ENCODE results near the gene ZBTB42. TPM values are rescaled to one million over a fixed set of nuclear protein-coding genes. Genes with fewer than 3 reads are reported as not detected.

The ZBTB42 gene
- total RNA-seq, 4 donors from 2014 or later: 2.5 to 6.4 (median 4.9) TPM

DNA sequence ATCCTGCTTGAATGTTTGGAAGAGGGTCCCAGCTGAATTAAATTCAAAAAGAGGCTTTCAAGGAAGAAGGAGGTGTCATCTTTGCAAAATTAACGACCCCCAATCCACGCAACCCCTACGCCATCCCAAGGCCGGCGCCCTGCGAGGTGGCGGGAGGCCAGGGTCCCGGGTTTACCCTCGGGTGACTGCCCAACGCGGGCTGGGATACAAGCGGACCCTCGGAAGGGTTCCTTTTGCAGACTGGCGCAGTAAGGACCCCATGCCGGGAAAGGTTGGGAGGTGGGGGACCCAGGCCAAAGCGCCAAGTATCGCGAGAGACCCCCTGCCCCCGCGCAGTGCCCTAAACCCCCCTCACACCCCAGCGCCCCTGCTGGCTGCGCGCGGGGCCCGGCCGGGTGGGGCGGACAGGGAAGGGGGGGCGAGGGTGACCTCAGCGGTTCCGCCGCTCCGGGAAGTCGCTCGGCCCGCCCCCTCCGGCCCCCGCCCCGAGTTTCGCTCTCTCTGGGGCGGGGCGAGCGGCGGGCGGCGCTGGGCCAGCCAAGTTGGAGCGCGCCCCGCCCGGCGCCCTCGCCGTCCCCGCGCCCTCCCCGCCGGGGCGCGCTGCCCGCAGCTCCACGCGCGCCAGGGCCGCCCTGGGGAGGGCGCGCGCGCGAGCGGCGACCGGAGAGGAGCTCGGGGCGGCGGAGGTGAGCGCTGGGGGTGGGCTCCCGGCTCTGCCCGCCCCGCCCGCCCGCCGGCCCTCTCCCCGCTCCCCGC lies 708 bp upstream of the ZBTB42 start:
- TF ChIP-seq POLR2A (IDR thresholded peaks at IDR 0.05; ENCODE audit: low read depth): peak; percentile 35
- TF ChIP-seq POLR2AphosphoS5 (IDR thresholded peaks at IDR 0.05): peak; percentile 66 to 87
- TF ChIP-seq EP300 (IDR thresholded peaks at IDR 0.05): no peak
- TF ChIP-seq, protein P1, sequence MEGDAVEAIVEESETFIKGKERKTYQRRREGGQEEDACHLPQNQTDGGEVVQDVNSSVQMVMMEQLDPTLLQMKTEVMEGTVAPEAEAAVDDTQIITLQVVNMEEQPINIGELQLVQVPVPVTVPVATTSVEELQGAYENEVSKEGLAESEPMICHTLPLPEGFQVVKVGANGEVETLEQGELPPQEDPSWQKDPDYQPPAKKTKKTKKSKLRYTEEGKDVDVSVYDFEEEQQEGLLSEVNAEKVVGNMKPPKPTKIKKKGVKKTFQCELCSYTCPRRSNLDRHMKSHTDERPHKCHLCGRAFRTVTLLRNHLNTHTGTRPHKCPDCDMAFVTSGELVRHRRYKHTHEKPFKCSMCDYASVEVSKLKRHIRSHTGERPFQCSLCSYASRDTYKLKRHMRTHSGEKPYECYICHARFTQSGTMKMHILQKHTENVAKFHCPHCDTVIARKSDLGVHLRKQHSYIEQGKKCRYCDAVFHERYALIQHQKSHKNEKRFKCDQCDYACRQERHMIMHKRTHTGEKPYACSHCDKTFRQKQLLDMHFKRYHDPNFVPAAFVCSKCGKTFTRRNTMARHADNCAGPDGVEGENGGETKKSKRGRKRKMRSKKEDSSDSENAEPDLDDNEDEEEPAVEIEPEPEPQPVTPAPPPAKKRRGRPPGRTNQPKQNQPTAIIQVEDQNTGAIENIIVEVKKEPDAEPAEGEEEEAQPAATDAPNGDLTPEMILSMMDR (IDR thresholded peaks at IDR 0.05): peak; percentile 23 to 59 (median 23)
- Histone ChIP-seq H3K27ac (replicated peaks in 1 of 4) (peak overlapping the region; percentile 94 to 98 (median 96)), H3K27me3 (no peaks in the 10 kb centered on the region), H3K9me3 (no peaks in the 10 kb centered on the region), H3K36me3 (no peaks in the 10 kb centered on the region), H3K4me1 (peaks cover 48 to 82% (median 67%) of the 10 kb centered on the region in 4 donors), H3K4me3 (peak overlapping the region; percentile 80 to 87 (median 83))
- DNase-seq (ENCODE audit: extremely low spot score): peak; percentile 94
- WGBS: 8% methylated on average over 7 of the region's 83 CpGs
- intact Hi-C loops (cut with DNase I): no loop called here

DNA sequence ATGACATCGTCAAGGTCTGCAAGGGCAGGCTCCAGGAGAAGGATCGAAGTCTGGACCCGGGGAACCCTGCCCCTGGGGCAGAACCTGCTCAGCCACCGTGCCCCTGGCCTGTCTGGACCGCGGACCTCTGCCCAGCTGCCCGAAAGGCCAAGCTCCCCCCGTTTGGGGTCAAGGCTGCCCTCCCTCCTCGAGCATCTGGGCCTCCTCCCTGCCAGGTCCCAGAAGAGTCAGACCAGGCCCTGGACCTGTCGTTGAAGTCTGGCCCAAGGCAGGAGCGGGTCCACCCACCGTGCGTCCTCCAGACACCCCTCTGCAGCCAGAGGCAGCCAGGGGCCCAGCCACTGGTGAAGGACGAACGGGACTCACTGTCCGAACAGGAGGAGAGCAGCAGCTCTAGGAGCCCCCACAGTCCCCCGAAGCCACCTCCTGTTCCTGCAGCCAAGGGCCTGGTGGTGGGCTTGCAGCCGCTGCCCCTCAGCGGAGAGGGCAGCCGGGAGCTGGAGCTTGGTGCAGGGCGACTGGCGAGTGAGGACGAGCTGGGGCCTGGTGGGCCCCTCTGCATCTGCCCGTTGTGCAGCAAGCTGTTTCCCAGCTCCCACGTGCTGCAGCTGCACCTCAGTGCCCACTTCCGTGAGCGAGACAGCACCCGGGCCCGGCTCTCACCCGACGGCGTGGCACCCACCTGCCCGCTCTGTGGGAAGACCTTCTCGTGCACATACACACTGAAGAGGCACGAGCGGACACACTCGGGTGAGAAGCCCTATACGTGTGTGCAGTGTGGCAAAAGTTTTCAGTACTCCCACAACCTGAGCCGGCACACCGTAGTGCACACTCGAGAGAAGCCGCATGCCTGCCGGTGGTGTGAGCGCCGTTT lies 856 bp downstream of the ZBTB42 start:
- H3K9me3 ChIP-seq: no peaks in the 10 kb centered on the region
- peak; percentile 91 for DNase-seq (ENCODE audit: extremely low spot score)
- 86% methylated on average over 32 of the region's 45 CpGs for WGBS
- TF ChIP-seq POLR2A (IDR thresholded peaks at IDR 0.05; ENCODE audit: low read depth) (no peak), EP300 (IDR thresholded peaks at IDR 0.05) (no peak), POLR2AphosphoS5 (IDR thresholded peaks at IDR 0.05) (no peak)
- TF ChIP-seq, protein P1 (IDR thresholded peaks at IDR 0.05): no peak
- no peaks in the 10 kb centered on the region for H3K27me3 ChIP-seq
- H3K27ac ChIP-seq (replicated peaks in 1 of 4): peak overlapping the region; percentile 94 to 98 (median 96)
- H3K36me3 ChIP-seq: no peaks in the 10 kb centered on the region
- intact Hi-C loops (cut with DNase I): no loop called here
- peak overlapping the region; percentile 80 to 87 (median 83) for H3K4me3 ChIP-seq
- H3K4me1 ChIP-seq: peaks cover 46 to 81% (median 63%) of the 10 kb centered on the region in 4 donors

DNA sequence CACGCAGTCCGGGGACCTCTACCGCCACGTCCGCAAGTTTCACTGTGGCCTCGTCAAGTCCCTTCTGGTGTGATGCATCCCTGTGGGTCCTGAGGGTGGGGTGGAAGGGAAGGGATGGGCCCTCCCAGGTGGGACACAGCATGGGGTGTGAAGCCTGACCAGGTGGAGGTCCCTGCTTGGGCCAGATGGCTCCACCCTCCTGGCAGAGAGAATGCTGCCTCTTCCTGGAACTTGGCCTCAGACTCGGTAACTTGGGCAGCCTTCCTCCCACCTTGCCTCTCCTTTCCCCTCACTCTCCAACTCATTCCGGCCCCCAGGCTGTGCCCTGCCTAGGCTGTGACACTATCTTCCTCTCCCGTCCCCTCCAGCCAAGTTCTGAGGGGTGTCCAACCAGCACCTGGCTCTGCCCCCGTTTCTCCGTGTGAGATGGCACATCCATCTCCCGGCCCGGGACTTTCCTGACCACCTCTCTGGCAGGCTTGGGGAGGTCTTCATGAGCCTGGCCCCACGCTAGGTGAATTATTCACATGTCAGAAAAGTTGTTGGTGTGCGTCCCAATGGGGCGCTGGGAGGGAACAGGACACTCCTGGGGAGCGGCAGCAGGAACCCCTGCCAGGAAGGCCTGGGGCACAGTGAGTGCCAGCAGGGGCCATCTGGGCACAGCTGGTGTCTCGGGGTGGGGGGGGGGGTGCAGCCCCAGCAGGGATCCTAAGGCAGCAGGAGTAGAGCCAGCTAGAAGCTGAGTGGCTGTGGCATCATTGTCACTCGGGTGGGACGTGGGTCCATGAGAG lies 1.7 kb downstream of the ZBTB42 start:
- no peaks in the 10 kb centered on the region for H3K36me3 ChIP-seq
- DNase-seq (ENCODE audit: extremely low spot score): no peak
- H3K4me1 ChIP-seq: peaks cover 45 to 73% (median 58%) of the 10 kb centered on the region in 4 donors
- 84% methylated on average over 17 of the region's 20 CpGs for WGBS
- H3K27ac ChIP-seq (replicated peaks in 1 of 4): peak overlapping the region in 1 of 4 donors; percentile 97
- no peak overlapping the region for H3K4me3 ChIP-seq
- intact Hi-C loops (cut with DNase I): no loop called here
- TF ChIP-seq POLR2A (IDR thresholded peaks at IDR 0.05; ENCODE audit: low read depth) (no peak), POLR2AphosphoS5 (IDR thresholded peaks at IDR 0.05) (no peak), EP300 (IDR thresholded peaks at IDR 0.05) (no peak)
- TF ChIP-seq, protein P1 (IDR thresholded peaks at IDR 0.05): no peak
- no peaks in the 10 kb centered on the region for H3K9me3 ChIP-seq
- H3K27me3 ChIP-seq: no peaks in the 10 kb centered on the region

DNA sequence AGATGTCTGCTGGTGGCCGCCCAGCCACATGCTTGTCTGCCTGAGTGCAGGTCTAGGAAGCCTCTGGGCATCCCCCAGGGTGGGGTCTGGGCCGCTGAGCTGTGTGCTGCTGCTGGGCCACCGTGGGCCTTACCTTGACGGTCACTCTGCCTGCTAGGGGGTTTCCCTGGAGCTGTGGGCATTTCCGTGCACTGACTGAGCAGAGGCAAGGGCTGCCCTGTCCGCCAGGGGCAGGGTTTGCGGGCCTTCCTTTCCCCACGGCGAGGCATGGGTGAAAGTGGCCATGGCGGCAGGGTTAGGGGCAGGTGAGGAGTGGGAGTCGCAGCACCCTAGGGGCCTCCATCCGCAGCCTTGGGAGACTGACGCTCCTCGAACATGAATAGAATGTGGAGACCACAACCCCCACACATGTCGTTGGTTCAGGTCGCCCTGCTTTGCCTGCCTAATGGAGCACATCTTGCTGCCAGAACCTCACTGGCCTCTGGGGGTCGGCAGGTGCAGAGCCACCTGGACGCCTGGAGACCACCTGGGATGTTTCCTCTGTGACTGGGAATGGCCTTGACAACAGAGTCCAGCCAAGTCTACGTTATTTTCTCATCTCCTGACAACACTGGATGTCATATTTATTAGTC lies 2.5 kb downstream of the ZBTB42 start:
- H3K4me1 ChIP-seq: peaks cover 39 to 66% (median 56%) of the 10 kb centered on the region in 4 donors

More for the DNA sequence above, 2.5 kb downstream of the ZBTB42 start:
- Histone ChIP-seq H3K4me3 (no peak overlapping the region), H3K27me3 (no peaks in the 10 kb centered on the region), H3K9me3 (no peaks in the 10 kb centered on the region), H3K36me3 (no peaks in the 10 kb centered on the region), H3K27ac (replicated peaks in 1 of 4) (peak overlapping the region in 1 of 4 donors; percentile 97)
- intact Hi-C loops (cut with DNase I): no loop called here
- WGBS: 90% methylated on average over 18 of the region's 19 CpGs
- DNase-seq (ENCODE audit: extremely low spot score): no peak
- no peak for TF ChIP-seq EP300 (IDR thresholded peaks at IDR 0.05)
- no peak for TF ChIP-seq POLR2A (IDR thresholded peaks at IDR 0.05; ENCODE audit: low read depth)
- TF ChIP-seq POLR2AphosphoS5 (IDR thresholded peaks at IDR 0.05): no peak
- TF ChIP-seq, protein P1 (IDR thresholded peaks at IDR 0.05): no peak

Measured in esophagus muscularis mucosa (tissue), 4 donors.